Suprapubic skin (tissue), 4 donors: Measurements from ENCODE around the gene EVI5L. TPM values are rescaled to one million over a fixed set of nuclear protein-coding genes. Genes with fewer than 3 reads are reported as not detected.

Experiments
- DNase-seq, 2 donors: peaks; one replicate each; pipeline ENCODE4 v3.0.0-alpha.2; 2019; ENCODE audit warnings: low spot score in 2 of 2
- H3K27ac ChIP-seq: fragments of 200-600 bp; sonication (generic); one replicate; pipeline ENCODE4 v1.5.1; 2019
- H3K27me3 ChIP-seq: fragments of 200-600 bp; sonication (generic); one replicate; pipeline ENCODE4 v1.5.1; 2019
- H3K36me3 ChIP-seq: fragments of 200-600 bp; sonication (generic); one replicate; pipeline ENCODE4 v1.5.1; 2019
- H3K4me1 ChIP-seq: fragments of 200-600 bp; sonication (generic); one replicate; pipeline ENCODE4 v1.5.1; 2019
- H3K4me3 ChIP-seq: fragments of 200-600 bp; sonication (generic); one replicate; pipeline ENCODE4 v1.5.1; 2019; ENCODE audit warnings: mild to moderate bottlenecking
- H3K9me3 ChIP-seq: fragments of 200-600 bp; sonication (generic); one replicate; pipeline ENCODE4 v1.5.1; 2019
- CTCF ChIP-seq, 2 donors: fragments of 200-600 bp in 1 of 2; fragments of 450-650 bp in 1 of 2; sonication (generic) in 1 of 2; IDR thresholded peaks; one replicate each; pipeline ENCODE4 v1.5.1; 2016 to 2019; ENCODE audit warnings: antibody characterized with exemption in 2 of 2, mild to moderate bottlenecking in 1 of 2, moderate library complexity in 1 of 2
- EP300 ChIP-seq: sonication (generic); formaldehyde crosslinking; IDR thresholded peaks from one replicate; pipeline ENCODE4 v1.6.1; 2017; ENCODE audit warnings: antibody characterized with exemption
- POLR2A ChIP-seq, 2 donors: fragments of 450-650 bp; IDR thresholded peaks; one replicate each; pipeline ENCODE4 v1.6.1; 2017; ENCODE audit warnings: antibody characterized with exemption in 2 of 2, mild to moderate bottlenecking in 2 of 2, moderate library complexity in 2 of 2
- POLR2AphosphoS5 ChIP-seq, 3 donors: sonication (generic); formaldehyde crosslinking; IDR thresholded peaks; one replicate each; pipeline ENCODE4 v1.6.1; 2017; ENCODE audit warnings: antibody characterized with exemption in 3 of 3
- WGBS: methylation state at CpG from one replicate; pipeline ENCODE4 v1.1.5; 2018; 5-methylcytosine and 5-hydroxymethylcytosine counted together
- total RNA-seq, 4 donors: library from RNA; depleted of rRNA; stranded (reverse); fragments of >200 nt; gene quantifications; one replicate each; pipeline ENCODE4 v1.1.0, GENCODE V29; 2016

EVI5L gene
- total RNA-seq, 4 donors from 2014 or later: 17.2 to 29.4 (median 25.6) TPM

- Histone ChIP-seq H3K36me3 (no peaks in the 10 kb centered on the region), H3K4me3 (no peak overlapping the region), H3K27me3 (peaks cover 5% of the 10 kb centered on the region), H3K9me3 (peaks cover 3% of the 10 kb centered on the region), H3K27ac (no peak overlapping the region), H3K4me1 (no peaks in the 10 kb centered on the region)
- WGBS: 86% methylated on average over 1 of the region's 1 CpG
- DNase-seq: no peak
- no peak for TF ChIP-seq POLR2A (IDR thresholded peaks at IDR 0.05)
- no peak for TF ChIP-seq CTCF (IDR thresholded peaks at IDR 0.05)
- no peak for TF ChIP-seq POLR2AphosphoS5 (IDR thresholded peaks at IDR 0.05)
- no peak for TF ChIP-seq EP300
Observed at GRCh38 chr19:7817801-7818200, 12.2 kb upstream of the EVI5L start.

GRCh38 chr19:7818806-7819205 is 11.2 kb upstream of the EVI5L start:
- WGBS: 82% methylated on average over 2 of the region's 2 CpGs

GRCh38 chr19:7819337-7819736 is 10.7 kb upstream of the EVI5L start:
- no peak overlapping the region for H3K27ac ChIP-seq
- no peak for TF ChIP-seq EP300
- TF ChIP-seq POLR2AphosphoS5 (IDR thresholded peaks at IDR 0.05): no peak
- TF ChIP-seq CTCF (IDR thresholded peaks at IDR 0.05): no peak
- TF ChIP-seq POLR2A (IDR thresholded peaks at IDR 0.05): no peak
- WGBS: 67% methylated on average over 2 of the region's 2 CpGs

More at GRCh38 chr19:7818806-7819205, 11.2 kb upstream of the EVI5L start:
- Histone ChIP-seq H3K9me3 (peaks cover 3% of the 10 kb centered on the region), H3K4me3 (no peak overlapping the region), H3K27me3 (peaks cover 5% of the 10 kb centered on the region), H3K27ac (no peak overlapping the region), H3K36me3 (no peaks in the 10 kb centered on the region), H3K4me1 (no peaks in the 10 kb centered on the region)
- no peak for DNase-seq
- TF ChIP-seq EP300: no peak
- no peak for TF ChIP-seq CTCF (IDR thresholded peaks at IDR 0.05)
- TF ChIP-seq POLR2AphosphoS5 (IDR thresholded peaks at IDR 0.05): no peak
- TF ChIP-seq POLR2A (IDR thresholded peaks at IDR 0.05): no peak

GRCh38 chr19:7820588-7820987 is 9.4 kb upstream of the EVI5L start:
- DNase-seq: no peak
- no peaks in the 10 kb centered on the region for H3K4me1 ChIP-seq
- 41% methylated on average over 3 of the region's 3 CpGs for WGBS
- TF ChIP-seq CTCF (IDR thresholded peaks at IDR 0.05) (no peak), EP300 (no peak), POLR2AphosphoS5 (IDR thresholded peaks at IDR 0.05) (no peak), POLR2A (IDR thresholded peaks at IDR 0.05) (no peak)
- peaks cover 3% of the 10 kb centered on the region for H3K9me3 ChIP-seq
- no peak overlapping the region for H3K27ac ChIP-seq
- no peak overlapping the region for H3K4me3 ChIP-seq
- H3K27me3 ChIP-seq: peaks cover 2% of the 10 kb centered on the region
- no peaks in the 10 kb centered on the region for H3K36me3 ChIP-seq

More at GRCh38 chr19:7819337-7819736, 10.7 kb upstream of the EVI5L start:
- DNase-seq: no peak
- Histone ChIP-seq H3K4me1 (no peaks in the 10 kb centered on the region), H3K4me3 (no peak overlapping the region), H3K36me3 (no peaks in the 10 kb centered on the region), H3K9me3 (peaks cover 3% of the 10 kb centered on the region), H3K27me3 (peaks cover 3% of the 10 kb centered on the region)

GRCh38 chr19:7822910-7823515 is 7.0 kb upstream of the EVI5L start:
- H3K27me3 ChIP-seq: peaks cover 2% of the 10 kb centered on the region
- WGBS: 84% methylated on average over 4 of the region's 4 CpGs
- no peak for DNase-seq
- no peaks in the 10 kb centered on the region for H3K4me1 ChIP-seq
- peaks cover 3% of the 10 kb centered on the region for H3K9me3 ChIP-seq
- H3K36me3 ChIP-seq: no peaks in the 10 kb centered on the region
- no peak overlapping the region for H3K27ac ChIP-seq
- H3K4me3 ChIP-seq: no peak overlapping the region
- TF ChIP-seq POLR2A (IDR thresholded peaks at IDR 0.05) (no peak), EP300 (no peak), POLR2AphosphoS5 (IDR thresholded peaks at IDR 0.05) (no peak), CTCF (IDR thresholded peaks at IDR 0.05) (no peak)
